CD4-positive, alpha-beta memory T cell (primary cell): ENCODE data around the gene CPSF4L. TPM values are rescaled to one million over a fixed set of nuclear protein-coding genes. Genes with fewer than 3 reads are reported as not detected.

Experiments used
- CTCF ChIA-PET: fragments of 350-600 bp; sonication (Branson Sonifier 250); formaldehyde crosslinking; loops from one replicate; lab custom pipeline; 2021; ENCODE audit warnings: inconsistent platforms; ENCODE audit not compliant: partially characterized antibody; lab: Charles Lee
- POLR2A ChIA-PET: fragments of 350-600 bp; sonication (Branson Sonifier 250); formaldehyde crosslinking; loops from one replicate; lab custom pipeline; 2021; ENCODE audit not compliant: partially characterized antibody; lab: Charles Lee
- DNase-seq, 5 donors: peaks; one replicate each; pipeline versions ENCODE4 v3.0.0 to v3.0.0-alpha.2; 2020 to 2022; ENCODE audit warnings: mixed read lengths in 1 of 5
- H3K27ac ChIP-seq: one replicate; pipeline ENCODE4 v1.7.0; 2013; ENCODE audit warnings: low read depth, low read length
- H3K27me3 ChIP-seq: 2 replicates; pipeline ENCODE4 v1.7.0; 2013; ENCODE audit warnings: mild to moderate bottlenecking, low read length, moderate library complexity; ENCODE audit not compliant: insufficient read depth
- H3K36me3 ChIP-seq: 2 replicates; pipeline ENCODE4 v1.7.0; 2013; ENCODE audit warnings: mild to moderate bottlenecking, low read length, moderate library complexity; ENCODE audit not compliant: insufficient read depth
- H3K4me1 ChIP-seq: 2 replicates; pipeline ENCODE4 v1.7.0; 2013; ENCODE audit warnings: mild to moderate bottlenecking, low read length, moderate library complexity; ENCODE audit not compliant: insufficient read depth
- H3K4me3 ChIP-seq, 2 donors: one replicate each; pipeline ENCODE4 v1.7.0; 2013; ENCODE audit warnings: low read length in 2 of 2, mild to moderate bottlenecking in 1 of 2
- H3K9me3 ChIP-seq, 2 donors: one replicate each; pipeline ENCODE4 v1.7.0; 2013; ENCODE audit warnings: low read length in 2 of 2, control low read depth in 1 of 2; ENCODE audit not compliant: control insufficient read depth in 1 of 2
- H3K27ac Mint-ChIP-seq, 7 donors: one replicate each; pipeline ENCODE4 v1.8.0; 2020 to 2021; ENCODE audit warnings: mixed read lengths in 7 of 7, mild to moderate bottlenecking in 6 of 7, inconsistent platforms in 3 of 7, moderate library complexity in 3 of 7
- H3K27me3 Mint-ChIP-seq, 2 donors: one replicate each; pipeline ENCODE4 v1.8.0; 2020 to 2021; ENCODE audit warnings: mixed read lengths in 2 of 2
- H3K36me3 Mint-ChIP-seq, 2 donors: one replicate each; pipeline ENCODE4 v1.8.0; 2020 to 2021; ENCODE audit warnings: mixed read lengths in 2 of 2, inconsistent platforms in 1 of 2, mild to moderate bottlenecking in 1 of 2
- H3K4me1 Mint-ChIP-seq, 4 donors: one replicate each; pipeline ENCODE4 v1.8.0; 2020 to 2021; ENCODE audit warnings: mixed read lengths in 4 of 4, mild to moderate bottlenecking in 1 of 4
- H3K4me3 Mint-ChIP-seq, 8 donors: one replicate each; pipeline ENCODE4 v1.8.0; 2020 to 2021; ENCODE audit warnings: mixed read lengths in 8 of 8, mild to moderate bottlenecking in 7 of 8, moderate library complexity in 6 of 8, inconsistent platforms in 3 of 8
- H3K9me3 Mint-ChIP-seq, 8 donors: one replicate each; pipeline ENCODE4 v1.8.0; 2020 to 2021; ENCODE audit warnings: mixed read lengths in 8 of 8, mild to moderate bottlenecking in 5 of 8, inconsistent platforms in 3 of 8, moderate library complexity in 1 of 8
- intact Hi-C: fragments of 100-400 bp; cut with micrococcal nuclease; formaldehyde crosslinking; loops from one replicate; pipeline ENCODE4 v1.15.1; 2023
- polyA plus RNA-seq, 2 donors: library from polyadenylated mRNA; unstranded; fragments of 300-500 nt; fragmentation: Illumina TruSeq; gene quantifications; one replicate each; pipeline ENCODE4 v1.2.3, GENCODE V29; 2021
- total RNA-seq, 2 experiments: library from RNA; stranded (reverse); gene quantifications; one replicate each; pipeline ENCODE4 v1.2.3, GENCODE V29; 2021

The CPSF4L gene
- total and polyA plus RNA-seq, 4 experiments from 2014 or later: not detected

- no peak overlapping the region for H3K4me3 Mint-ChIP-seq
- CTCF ChIA-PET: interaction anchor here (1.0 to 3.5 kb wide), 4 partner anchors 11 to 490 kb away, joined by 3 to 14 read pairs (median 4); a partner anchor contains a TSS
Measured at GRCh38 chr17:73214851-73215250, 46.8 kb downstream of the CPSF4L start.

GRCh38 chr17:73214008-73214407, 47.7 kb downstream of the CPSF4L start:
- DNase-seq: no peak
- peaks cover 22% of the 10 kb centered on the region for H3K4me1 ChIP-seq
- H3K9me3 Mint-ChIP-seq: no peaks in the 10 kb centered on the region
- H3K4me3 Mint-ChIP-seq: no peak overlapping the region
- intact Hi-C loops: no loop called here
- H3K27me3 ChIP-seq: no peaks in the 10 kb centered on the region
- peak overlapping the region in 5 of 7 donors; percentile 8 to 84 (median 60) for H3K27ac Mint-ChIP-seq
- no peaks in the 10 kb centered on the region for H3K27me3 Mint-ChIP-seq
- no peak overlapping the region for H3K4me3 ChIP-seq
- ChIA-PET CTCF (interaction anchor here (1.7 to 3.5 kb wide), 2 partner anchors 18 to 489 kb away, joined by 4 to 14 read pairs; a partner anchor contains a TSS), POLR2A (interaction anchor here (0.9 to 1.0 kb wide), 2 partner anchors 11 to 19 kb away, joined by 3 read pairs; no protein-coding TSS in a partner anchor)
- no peaks in the 10 kb centered on the region for H3K9me3 ChIP-seq
- H3K27ac ChIP-seq: no peak overlapping the region
- peaks cover 18 to 53% of the 10 kb centered on the region in 2 donors for H3K36me3 Mint-ChIP-seq
- H3K36me3 ChIP-seq: peaks cover 16% of the 10 kb centered on the region
- peaks cover 22 to 58% (median 41%) of the 10 kb centered on the region in 4 donors for H3K4me1 Mint-ChIP-seq

More at GRCh38 chr17:73214851-73215250, 46.8 kb downstream of the CPSF4L start:
- POLR2A ChIA-PET: interaction anchor here (0.9 kb wide), 1 partner anchor 20 kb away, joined by 3 read pairs; no protein-coding TSS in a partner anchor
- peak overlapping the region in 5 of 7 donors; percentile 29 to 87 (median 61) for H3K27ac Mint-ChIP-seq
- H3K36me3 Mint-ChIP-seq: peaks cover 15 to 47% of the 10 kb centered on the region in 2 donors
- H3K27ac ChIP-seq: no peak overlapping the region
- no peak overlapping the region for H3K4me3 ChIP-seq
- intact Hi-C loops: no loop called here
- H3K27me3 Mint-ChIP-seq: no peaks in the 10 kb centered on the region
- no peak for DNase-seq
- H3K9me3 Mint-ChIP-seq: no peaks in the 10 kb centered on the region
- H3K4me1 Mint-ChIP-seq: peaks cover 23 to 56% (median 41%) of the 10 kb centered on the region in 4 donors
- peaks cover 22% of the 10 kb centered on the region for H3K4me1 ChIP-seq
- no peaks in the 10 kb centered on the region for H3K27me3 ChIP-seq
- no peaks in the 10 kb centered on the region for H3K9me3 ChIP-seq
- peaks cover 7% of the 10 kb centered on the region for H3K36me3 ChIP-seq

- Mint-ChIP-seq H3K4me1 (peaks cover 25 to 53% (median 40%) of the 10 kb centered on the region in 4 donors), H3K27ac (peak overlapping the region; percentile 75 to 96 (median 89)), H3K36me3 (peaks cover 37 to 68% of the 10 kb centered on the region in 2 donors), H3K9me3 (no peaks in the 10 kb centered on the region), H3K27me3 (no peaks in the 10 kb centered on the region), H3K4me3 (peak overlapping the region; percentile 68 to 89 (median 78))
- ChIA-PET CTCF (interaction anchor here (0.9 to 2.9 kb wide), 3 partner anchors 15 to 20 kb away, joined by 4 to 9 read pairs (median 5); a partner anchor contains a TSS), POLR2A (interaction anchor here (0.8 to 2.2 kb wide), 6 partner anchors 13 to 100 kb away, joined by 3 to 18 read pairs (median 5); partner anchors contain the start of genes CDC42EP4 and COG1)
- DNase-seq: peak; percentile 72 to 88 (median 80)
- Histone ChIP-seq H3K4me1 (peaks cover 22% of the 10 kb centered on the region), H3K27ac (no peak overlapping the region), H3K9me3 (no peaks in the 10 kb centered on the region), H3K27me3 (no peaks in the 10 kb centered on the region), H3K36me3 (peaks cover 36% of the 10 kb centered on the region), H3K4me3 (no peak overlapping the region)
- intact Hi-C loops: no loop called here
Measured at GRCh38 chr17:73211745-73212144, 49.9 kb downstream of the CPSF4L start.

GRCh38 chr17:73210002-73210678, 51.5 kb downstream of the CPSF4L start:
- intact Hi-C loops: no loop called here
- H3K36me3 Mint-ChIP-seq: peaks cover 36 to 68% of the 10 kb centered on the region in 2 donors

GRCh38 chr17:73209436-73209835, 52.2 kb downstream of the CPSF4L start:
- peaks cover 22% of the 10 kb centered on the region for H3K4me1 ChIP-seq
- ChIA-PET CTCF (interaction anchor here (1.1 to 2.9 kb wide), 3 partner anchors 13 to 23 kb away, joined by 3 to 9 read pairs (median 3); a partner anchor contains a TSS), POLR2A (interaction anchor here (1.3 kb wide), 1 partner anchor 23 kb away, joined by 8 read pairs; a partner anchor contains a TSS)
- no peak overlapping the region for H3K27ac ChIP-seq
- Mint-ChIP-seq H3K27me3 (no peaks in the 10 kb centered on the region), H3K36me3 (peaks cover 37 to 64% of the 10 kb centered on the region in 2 donors), H3K27ac (peak overlapping the region in 5 of 7 donors; percentile 22 to 96 (median 86)), H3K9me3 (no peaks in the 10 kb centered on the region), H3K4me1 (peaks cover 14 to 37% (median 27%) of the 10 kb centered on the region in 4 donors), H3K4me3 (no peak overlapping the region)
- intact Hi-C loops: no loop called here
- no peaks in the 10 kb centered on the region for H3K27me3 ChIP-seq
- no peak overlapping the region for H3K4me3 ChIP-seq
- H3K36me3 ChIP-seq: peaks cover 48% of the 10 kb centered on the region
- no peak for DNase-seq
- H3K9me3 ChIP-seq: no peaks in the 10 kb centered on the region

More at GRCh38 chr17:73210002-73210678, 51.5 kb downstream of the CPSF4L start:
- H3K36me3 ChIP-seq: peaks cover 45% of the 10 kb centered on the region
- no peaks in the 10 kb centered on the region for H3K27me3 ChIP-seq
- H3K9me3 Mint-ChIP-seq: no peaks in the 10 kb centered on the region
- peak overlapping the region; percentile 28 for H3K27ac ChIP-seq
- H3K27me3 Mint-ChIP-seq: no peaks in the 10 kb centered on the region
- peak in 3 of 5 donors; percentile 20 to 35 (median 28) for DNase-seq
- peak overlapping the region; percentile 78 to 96 (median 88) for H3K27ac Mint-ChIP-seq
- no peak overlapping the region for H3K4me3 ChIP-seq
- POLR2A ChIA-PET: interaction anchor here (0.6 to 2.2 kb wide), 3 partner anchors 22 to 801 kb away, joined by 3 to 18 read pairs (median 8); a partner anchor contains a TSS
- H3K9me3 ChIP-seq: no peaks in the 10 kb centered on the region
- H3K4me3 Mint-ChIP-seq: peak overlapping the region in 1 of 8 donors; percentile 36
- H3K4me1 ChIP-seq: peaks cover 22% of the 10 kb centered on the region
- CTCF ChIA-PET: interaction anchor here (0.6 to 2.9 kb wide), 4 partner anchors 13 to 669 kb away, joined by 3 to 9 read pairs (median 3); a partner anchor contains a TSS
- H3K4me1 Mint-ChIP-seq: peaks cover 16 to 43% (median 29%) of the 10 kb centered on the region in 4 donors

- Histone ChIP-seq H3K4me3 (no peak overlapping the region), H3K4me1 (peaks cover 32% of the 10 kb centered on the region), H3K36me3 (peaks cover 52% of the 10 kb centered on the region), H3K9me3 (no peaks in the 10 kb centered on the region), H3K27ac (no peak overlapping the region), H3K27me3 (no peaks in the 10 kb centered on the region)
- ChIA-PET CTCF (interaction anchor here (1.0 to 1.5 kb wide), 2 partner anchors 11 to 47 kb away, joined by 3 to 4 read pairs; no protein-coding TSS in a partner anchor), POLR2A (interaction anchor here (0.6 to 1.7 kb wide), 2 partner anchors 15 to 23 kb away, joined by 3 to 8 read pairs; partner anchors contain the start of gene COG1)
- Mint-ChIP-seq H3K4me1 (peaks cover 20 to 42% (median 34%) of the 10 kb centered on the region in 4 donors), H3K36me3 (peaks cover 45 to 69% of the 10 kb centered on the region in 2 donors), H3K27me3 (no peaks in the 10 kb centered on the region), H3K27ac (peak overlapping the region in 5 of 7 donors; percentile 5 to 85 (median 42)), H3K4me3 (no peak overlapping the region), H3K9me3 (no peaks in the 10 kb centered on the region)
- DNase-seq: no peak
- intact Hi-C loops: no loop called here
Measured at GRCh38 chr17:73208139-73208827, 53.4 kb downstream of the CPSF4L start.
